Liver (tissue), 9 donors: ENCODE results near the gene KRT85. TPM values are rescaled to one million over a fixed set of nuclear protein-coding genes. Genes with fewer than 3 reads are reported as not detected.

ENCODE experiments used
- DNase-seq: peaks from one replicate; pipeline ENCODE4 v3.0.0-alpha.2; 2017; ENCODE audit warnings: low spot score
- H3K27ac ChIP-seq, 2 donors: one replicate each; pipeline ENCODE4 v1.7.0; 2013; ENCODE audit warnings: inconsistent platforms in 2 of 2, low read length in 2 of 2, control low read depth in 1 of 2, low read depth in 1 of 2, mild to moderate bottlenecking in 1 of 2
- H3K27me3 ChIP-seq, 4 donors: one replicate each; pipeline versions ENCODE4 v1.6.1 to v1.7.0; 2013; ENCODE audit warnings: low read length in 3 of 4, inconsistent platforms in 1 of 4, mild to moderate bottlenecking in 1 of 4, moderate library complexity in 1 of 4; ENCODE audit not compliant: control insufficient read depth in 4 of 4, insufficient read depth in 4 of 4
- H3K36me3 ChIP-seq, 4 donors: one replicate each; pipeline versions ENCODE4 v1.6.1 to v1.7.0; 2013; ENCODE audit warnings: low read length in 3 of 4, mild to moderate bottlenecking in 3 of 4, low read depth in 1 of 4, moderate library complexity in 1 of 4; ENCODE audit not compliant: control insufficient read depth in 4 of 4, insufficient read depth in 3 of 4
- H3K4me1 ChIP-seq, 4 donors: one replicate each; pipeline versions ENCODE4 v1.6.1 to v1.7.0; 2013; ENCODE audit warnings: low read length in 3 of 4, mild to moderate bottlenecking in 3 of 4, moderate library complexity in 1 of 4; ENCODE audit not compliant: control insufficient read depth in 4 of 4, insufficient read depth in 4 of 4
- H3K4me3 ChIP-seq, 3 donors: one replicate each; pipeline versions ENCODE4 v1.6.1 to v1.7.0; 2013; ENCODE audit warnings: low read length in 3 of 3, control low read depth in 1 of 3, low read depth in 1 of 3, mild to moderate bottlenecking in 1 of 3
- H3K9ac ChIP-seq, 2 donors: one replicate each; pipeline ENCODE4 v1.7.0; 2013; ENCODE audit warnings: low read length in 2 of 2, mild to moderate bottlenecking in 2 of 2, moderate library complexity in 2 of 2, control low read depth in 1 of 2, low read depth in 1 of 2
- H3K9me3 ChIP-seq, 4 donors: one replicate each; pipeline versions ENCODE4 v1.6.1 to v1.7.0; 2013; ENCODE audit warnings: low read length in 3 of 4; ENCODE audit not compliant: control insufficient read depth in 4 of 4
- ATF3 ChIP-seq: IDR thresholded peaks from 2 replicates; pipeline ENCODE4 v1.6.1; 2016; ENCODE audit warnings: antibody characterized with exemption
- EGR1 ChIP-seq, 2 donors: IDR thresholded peaks; 2 replicates each; pipeline ENCODE4 v1.6.1; 2016 to 2018; ENCODE audit warnings: antibody characterized with exemption in 2 of 2, low read depth in 2 of 2
- FOXA1 ChIP-seq: IDR thresholded peaks from 2 replicates; pipeline ENCODE4 v1.6.1; 2016; ENCODE audit warnings: antibody characterized with exemption
- FOXA2 ChIP-seq: IDR thresholded peaks from 2 replicates; pipeline ENCODE4 v1.6.1; 2016; ENCODE audit warnings: antibody characterized with exemption
- GABPA ChIP-seq, 2 donors: IDR thresholded peaks in 1 of 2; conservative IDR thresholded peaks in 1 of 2; 2 replicates each; pipeline ENCODE4 v1.6.1; 2016; ENCODE audit warnings: antibody characterized with exemption in 2 of 2, mild to moderate bottlenecking in 1 of 2, moderate library complexity in 1 of 2
- HNF4A ChIP-seq, 2 donors: conservative IDR thresholded peaks; 2 replicates each; pipeline ENCODE4 v1.6.1; 2016; ENCODE audit warnings: antibody characterized with exemption in 2 of 2, mild to moderate bottlenecking in 2 of 2
- HNF4G ChIP-seq: IDR thresholded peaks from 2 replicates; pipeline ENCODE4 v1.6.1; 2016; ENCODE audit warnings: antibody characterized with exemption
- JUND ChIP-seq, 2 donors: IDR thresholded peaks; 2 replicates each; pipeline ENCODE4 v1.6.1; 2016; ENCODE audit warnings: antibody characterized with exemption in 2 of 2
- NR2F2 ChIP-seq: IDR thresholded peaks from 2 replicates; pipeline ENCODE4 v1.6.1; 2016; ENCODE audit warnings: antibody characterized with exemption
- RAD21 ChIP-seq, 2 donors: IDR thresholded peaks; 2 replicates each; pipeline ENCODE4 v1.6.1; 2016; ENCODE audit warnings: antibody characterized with exemption in 2 of 2, mild to moderate bottlenecking in 2 of 2
- RXRA ChIP-seq, 2 donors: IDR thresholded peaks; 2 replicates each; pipeline ENCODE4 v1.6.1; 2017 to 2018; ENCODE audit warnings: antibody characterized with exemption in 2 of 2, mild to moderate bottlenecking in 1 of 2
- SP1 ChIP-seq: IDR thresholded peaks from 2 replicates; pipeline ENCODE4 v1.6.1; 2018; ENCODE audit warnings: antibody characterized with exemption, mild to moderate bottlenecking
- TAF1 ChIP-seq: conservative IDR thresholded peaks from 2 replicates; pipeline ENCODE4 v1.6.1; 2016; ENCODE audit warnings: antibody characterized with exemption, mild to moderate bottlenecking
- YY1 ChIP-seq: IDR thresholded peaks from 2 replicates; pipeline ENCODE4 v1.6.1; 2016; ENCODE audit warnings: antibody characterized with exemption, mild to moderate bottlenecking
- ZBTB33 ChIP-seq: IDR thresholded peaks from 2 replicates; pipeline ENCODE4 v1.6.1; 2016; ENCODE audit warnings: antibody characterized with exemption
- WGBS: extraction: QIAGEN DNeasy Blood & Tissue Kit; methylation state at CpG from one replicate; pipeline ENCODE4 v1.1.7; 2013; 5-methylcytosine and 5-hydroxymethylcytosine counted together
- polyA plus RNA-seq, 2 donors: library from polyadenylated mRNA; stranded (reverse) in 1 of 2; unstranded in 1 of 2; fragments of 200-250 nt in 1 of 2; fragments of >200 nt in 1 of 2; fragmentation: Nextera tagmentation in 1 of 2; extraction: Ambion mirVana in 1 of 2; gene quantifications; one replicate each; pipeline versions ENCODE4 v1.2.1 to v1.2.3, GENCODE V29; 2013 to 2015
- total RNA-seq, 2 donors: library from RNA; depleted of rRNA; stranded (reverse); fragments of >200 nt; gene quantifications; one replicate each; pipeline ENCODE4 v1.2.3, GENCODE V29; 2014
- TF ChIP-seq, protein P1 (sequence below): fragments of 150-350 bp; IDR thresholded peaks from 2 replicates; pipeline ENCODE4 v1.5.1; 2017; ENCODE audit warnings: improper control_type of control experiment, low read depth, low read length; ENCODE audit not compliant: missing input control
- TF ChIP-seq, protein P2 (sequence below): IDR thresholded peaks from 2 replicates; pipeline ENCODE4 v1.6.1; 2016; ENCODE audit warnings: antibody characterized with exemption, mild to moderate bottlenecking
- TF ChIP-seq, protein P3 (sequence below): IDR thresholded peaks from 2 replicates; pipeline ENCODE4 v1.6.1; 2016; ENCODE audit warnings: antibody characterized with exemption
- donor health status: healthy.
- donor health status: healthy.
- donor health status: healthy.
- donor health status: healthy.
- donor health status: healthy.

Gene KRT85
- total and polyA plus RNA-seq, 4 donors, result not detected

DNA sequence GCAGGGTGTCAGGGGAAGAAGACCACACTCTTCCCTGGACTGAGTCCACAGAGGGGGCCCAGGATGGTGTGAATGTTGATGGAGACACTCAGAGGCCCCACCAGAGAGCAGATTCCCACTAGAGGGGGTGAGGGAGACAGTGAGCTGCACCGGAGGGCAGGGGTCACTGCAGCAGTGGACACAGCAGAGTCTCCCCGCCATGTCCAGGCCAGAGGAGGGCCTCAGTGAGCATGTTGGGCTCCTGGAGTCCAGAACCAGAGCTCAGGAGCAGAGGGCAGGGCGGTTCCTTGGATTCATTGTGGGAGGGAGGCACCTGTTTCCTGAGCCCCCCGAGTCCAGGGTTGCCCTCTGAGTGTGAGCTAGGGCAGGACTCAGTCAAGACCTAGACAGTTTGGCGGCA is 40.6 kb upstream of the KRT85 start:
- H3K9ac ChIP-seq, result no peak overlapping the region

GRCh38 chr12:52405922-52406385 is 38.7 kb upstream of the KRT85 start, which contains the start of gene KRT82:
Gene KRT82 (minus strand): TSS chr12:52406335. CDS start chr12:52406277, 58 bp downstream.
- 93% methylated on average over 14 of the region's 14 CpGs for WGBS

More for the DNA sequence above, 40.6 kb upstream of the KRT85 start:
- 88% methylated on average over 5 of the region's 5 CpGs for WGBS
- Histone ChIP-seq H3K4me3 (no peak overlapping the region), H3K27ac (no peak overlapping the region), H3K36me3 (no peaks in the 10 kb centered on the region), H3K9me3 (no peaks in the 10 kb centered on the region), H3K4me1 (no peaks in the 10 kb centered on the region), H3K27me3 (no peaks in the 10 kb centered on the region)
- no peak for DNase-seq
- TF ChIP-seq, protein P1, sequence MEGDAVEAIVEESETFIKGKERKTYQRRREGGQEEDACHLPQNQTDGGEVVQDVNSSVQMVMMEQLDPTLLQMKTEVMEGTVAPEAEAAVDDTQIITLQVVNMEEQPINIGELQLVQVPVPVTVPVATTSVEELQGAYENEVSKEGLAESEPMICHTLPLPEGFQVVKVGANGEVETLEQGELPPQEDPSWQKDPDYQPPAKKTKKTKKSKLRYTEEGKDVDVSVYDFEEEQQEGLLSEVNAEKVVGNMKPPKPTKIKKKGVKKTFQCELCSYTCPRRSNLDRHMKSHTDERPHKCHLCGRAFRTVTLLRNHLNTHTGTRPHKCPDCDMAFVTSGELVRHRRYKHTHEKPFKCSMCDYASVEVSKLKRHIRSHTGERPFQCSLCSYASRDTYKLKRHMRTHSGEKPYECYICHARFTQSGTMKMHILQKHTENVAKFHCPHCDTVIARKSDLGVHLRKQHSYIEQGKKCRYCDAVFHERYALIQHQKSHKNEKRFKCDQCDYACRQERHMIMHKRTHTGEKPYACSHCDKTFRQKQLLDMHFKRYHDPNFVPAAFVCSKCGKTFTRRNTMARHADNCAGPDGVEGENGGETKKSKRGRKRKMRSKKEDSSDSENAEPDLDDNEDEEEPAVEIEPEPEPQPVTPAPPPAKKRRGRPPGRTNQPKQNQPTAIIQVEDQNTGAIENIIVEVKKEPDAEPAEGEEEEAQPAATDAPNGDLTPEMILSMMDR, result no peak
- TF ChIP-seq FOXA2, result no peak

More at GRCh38 chr12:52405922-52406385, 38.7 kb upstream of the KRT85 start, which contains the start of gene KRT82:
- Histone ChIP-seq H3K9me3 (no peaks in the 10 kb centered on the region), H3K36me3 (no peaks in the 10 kb centered on the region), H3K4me3 (no peak within 1 kb of the TSS), H3K9ac (no peak within 1 kb of the TSS), H3K4me1 (no peaks in the 10 kb centered on the region), H3K27ac (no peak within 1 kb of the TSS), H3K27me3 (no peaks in the 10 kb centered on the region)
- no peak for TF ChIP-seq SP1
- no peak for TF ChIP-seq FOXA1
- TF ChIP-seq YY1, result no peak
- TF ChIP-seq FOXA2, result no peak
- no peak for TF ChIP-seq RAD21 (IDR thresholded peaks at IDR 0.05)
- TF ChIP-seq RXRA (IDR thresholded peaks at IDR 0.05), result no peak
- TF ChIP-seq JUND (IDR thresholded peaks at IDR 0.05), result no peak
- TF ChIP-seq NR2F2, result no peak
- TF ChIP-seq, protein P2, sequence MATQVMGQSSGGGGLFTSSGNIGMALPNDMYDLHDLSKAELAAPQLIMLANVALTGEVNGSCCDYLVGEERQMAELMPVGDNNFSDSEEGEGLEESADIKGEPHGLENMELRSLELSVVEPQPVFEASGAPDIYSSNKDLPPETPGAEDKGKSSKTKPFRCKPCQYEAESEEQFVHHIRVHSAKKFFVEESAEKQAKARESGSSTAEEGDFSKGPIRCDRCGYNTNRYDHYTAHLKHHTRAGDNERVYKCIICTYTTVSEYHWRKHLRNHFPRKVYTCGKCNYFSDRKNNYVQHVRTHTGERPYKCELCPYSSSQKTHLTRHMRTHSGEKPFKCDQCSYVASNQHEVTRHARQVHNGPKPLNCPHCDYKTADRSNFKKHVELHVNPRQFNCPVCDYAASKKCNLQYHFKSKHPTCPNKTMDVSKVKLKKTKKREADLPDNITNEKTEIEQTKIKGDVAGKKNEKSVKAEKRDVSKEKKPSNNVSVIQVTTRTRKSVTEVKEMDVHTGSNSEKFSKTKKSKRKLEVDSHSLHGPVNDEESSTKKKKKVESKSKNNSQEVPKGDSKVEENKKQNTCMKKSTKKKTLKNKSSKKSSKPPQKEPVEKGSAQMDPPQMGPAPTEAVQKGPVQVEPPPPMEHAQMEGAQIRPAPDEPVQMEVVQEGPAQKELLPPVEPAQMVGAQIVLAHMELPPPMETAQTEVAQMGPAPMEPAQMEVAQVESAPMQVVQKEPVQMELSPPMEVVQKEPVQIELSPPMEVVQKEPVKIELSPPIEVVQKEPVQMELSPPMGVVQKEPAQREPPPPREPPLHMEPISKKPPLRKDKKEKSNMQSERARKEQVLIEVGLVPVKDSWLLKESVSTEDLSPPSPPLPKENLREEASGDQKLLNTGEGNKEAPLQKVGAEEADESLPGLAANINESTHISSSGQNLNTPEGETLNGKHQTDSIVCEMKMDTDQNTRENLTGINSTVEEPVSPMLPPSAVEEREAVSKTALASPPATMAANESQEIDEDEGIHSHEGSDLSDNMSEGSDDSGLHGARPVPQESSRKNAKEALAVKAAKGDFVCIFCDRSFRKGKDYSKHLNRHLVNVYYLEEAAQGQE, result no peak
- TF ChIP-seq ZBTB33, result no peak
- TF ChIP-seq GABPA (IDR thresholded peaks at IDR 0.05 in 1 of 2, conservative IDR thresholded peaks at IDR 0.05 in 1 of 2), result no peak
- TF ChIP-seq ATF3, result no peak
- TF ChIP-seq EGR1 (IDR thresholded peaks at IDR 0.05; ENCODE audit: low read depth in 2 of 2), result no peak
- TF ChIP-seq TAF1, result no peak
- TF ChIP-seq, protein P3, sequence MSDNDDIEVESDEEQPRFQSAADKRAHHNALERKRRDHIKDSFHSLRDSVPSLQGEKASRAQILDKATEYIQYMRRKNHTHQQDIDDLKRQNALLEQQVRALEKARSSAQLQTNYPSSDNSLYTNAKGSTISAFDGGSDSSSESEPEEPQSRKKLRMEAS, result no peak
- no peak for TF ChIP-seq HNF4A (conservative IDR thresholded peaks at IDR 0.05)
- TF ChIP-seq, protein P1, result no peak
- TF ChIP-seq HNF4G, result no peak
- no peak for DNase-seq
